Glutamatergic neuron (in vitro differentiated cells): ENCODE data around the gene CCDC185. TPM values are rescaled to one million over a fixed set of nuclear protein-coding genes. Genes with fewer than 3 reads are reported as not detected.
"Not testable (repeated sequence)": the region's sequence is repeated elsewhere in the genome, so short reads cannot be mapped to it uniquely, and the experiment has no call there.

Source experiments
- DNase-seq: peaks from one replicate; pipeline ENCODE4 v3.0.0; 2022
- H3K27ac Mint-ChIP-seq: one replicate; pipeline ENCODE4 v1.8.0; 2020; ENCODE audit warnings: mild to moderate bottlenecking, mixed read lengths, inconsistent platforms; ENCODE audit not compliant: unreplicated experiment
- H3K27me3 Mint-ChIP-seq: one replicate; pipeline ENCODE4 v1.8.0; 2020; ENCODE audit warnings: mild to moderate bottlenecking, moderate library complexity, mixed read lengths, inconsistent platforms; ENCODE audit not compliant: unreplicated experiment
- H3K36me3 Mint-ChIP-seq: one replicate; pipeline ENCODE4 v1.8.0; 2020; ENCODE audit warnings: mild to moderate bottlenecking, mixed read lengths, inconsistent platforms; ENCODE audit not compliant: unreplicated experiment
- H3K4me1 Mint-ChIP-seq: one replicate; pipeline ENCODE4 v1.8.0; 2020; ENCODE audit warnings: mild to moderate bottlenecking, low read depth, mixed read lengths, inconsistent platforms; ENCODE audit not compliant: unreplicated experiment
- H3K4me3 Mint-ChIP-seq: one replicate; pipeline ENCODE4 v1.8.0; 2020; ENCODE audit warnings: mild to moderate bottlenecking, mixed read lengths, inconsistent platforms; ENCODE audit not compliant: unreplicated experiment
- H3K9me3 Mint-ChIP-seq: one replicate; pipeline ENCODE4 v1.8.0; 2020; ENCODE audit warnings: mild to moderate bottlenecking, moderate library complexity, mixed read lengths, inconsistent platforms; ENCODE audit not compliant: unreplicated experiment
- CTCF ChIP-seq: fragments of 200-600 bp; sonication (generic); IDR thresholded peaks from one replicate; pipeline ENCODE4 v1.5.0; 2021; ENCODE audit not compliant: partially characterized antibody, unreplicated experiment
- total RNA-seq: library from RNA; stranded (reverse); fragmentation: NEBNext Ultra II Directional; extraction: Animal tissue kit (Norgen Biotek cat#: 25700); gene quantifications from one replicate; pipeline ENCODE4 v1.2.1, GENCODE V29; 2021; ENCODE audit not compliant: unreplicated experiment

CCDC185 gene
- total RNA-seq, 1 donor from 2014 or later, result not detected

GRCh38 chr1:223394242-223394641 lies 1.0 kb downstream of the CCDC185 start:
- no peak for DNase-seq
- Mint-ChIP-seq H3K27ac (no peak overlapping the region), H3K4me3 (no peak overlapping the region), H3K9me3 (peaks cover 3% of the 10 kb centered on the region), H3K27me3 (peaks cover 2% of the 10 kb centered on the region), H3K4me1 (no peaks in the 10 kb centered on the region), H3K36me3 (peaks cover 4% of the 10 kb centered on the region)
- TF ChIP-seq CTCF, result no peak

DNA sequence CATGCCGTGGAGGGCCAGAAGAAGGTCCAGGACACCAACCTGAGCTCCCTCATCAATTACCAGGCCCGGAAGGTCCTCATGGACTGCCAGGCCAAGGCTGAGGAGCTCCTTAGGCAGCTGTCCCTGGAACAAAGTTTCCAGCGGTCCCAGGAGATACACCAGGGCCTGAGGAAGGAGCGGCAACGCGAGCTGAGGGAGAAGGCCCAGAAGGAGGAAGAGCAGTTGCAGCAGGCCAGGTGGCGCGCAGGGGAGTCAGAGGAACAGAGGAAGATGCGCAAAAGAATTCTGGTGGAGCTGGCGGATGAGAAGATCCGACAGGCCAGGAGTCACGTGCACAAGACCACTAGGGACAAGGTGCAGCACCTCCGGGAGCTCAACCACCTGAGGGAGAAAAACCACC lies 1.5 kb downstream of the CCDC185 start:
- TF ChIP-seq CTCF, result no peak
- DNase-seq, result no peak
- Mint-ChIP-seq H3K27ac (no peak overlapping the region), H3K27me3 (peaks cover 2% of the 10 kb centered on the region), H3K4me1 (no peaks in the 10 kb centered on the region), H3K9me3 (peaks cover 3% of the 10 kb centered on the region), H3K36me3 (peaks cover 4% of the 10 kb centered on the region), H3K4me3 (no peak overlapping the region)

DNA sequence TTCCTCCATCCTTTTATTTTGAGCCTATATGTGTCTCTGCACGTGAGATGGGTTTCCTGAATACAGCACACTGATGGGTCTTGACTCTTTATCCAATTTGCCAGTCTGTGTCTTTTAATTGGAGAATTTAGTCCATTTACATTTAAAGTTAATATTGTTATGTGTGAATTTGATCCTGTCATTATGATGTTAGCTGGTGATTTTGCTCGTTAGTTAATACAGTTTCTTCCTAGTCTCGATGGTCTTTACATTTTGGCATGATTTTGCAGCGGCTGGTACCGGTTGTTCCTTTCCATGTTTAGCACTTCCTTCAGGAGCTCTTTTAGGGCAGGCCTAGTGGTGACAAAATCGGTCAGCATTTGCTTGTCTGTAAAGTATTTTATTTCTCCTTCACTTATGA lies 6.2 kb downstream of the CCDC185 start:
- DNase-seq, H3K27ac Mint-ChIP-seq, H3K4me3 Mint-ChIP-seq, H3K27me3 Mint-ChIP-seq, H3K4me1 Mint-ChIP-seq, H3K9me3 Mint-ChIP-seq, H3K36me3 Mint-ChIP-seq: not testable (repeated sequence)

DNA sequence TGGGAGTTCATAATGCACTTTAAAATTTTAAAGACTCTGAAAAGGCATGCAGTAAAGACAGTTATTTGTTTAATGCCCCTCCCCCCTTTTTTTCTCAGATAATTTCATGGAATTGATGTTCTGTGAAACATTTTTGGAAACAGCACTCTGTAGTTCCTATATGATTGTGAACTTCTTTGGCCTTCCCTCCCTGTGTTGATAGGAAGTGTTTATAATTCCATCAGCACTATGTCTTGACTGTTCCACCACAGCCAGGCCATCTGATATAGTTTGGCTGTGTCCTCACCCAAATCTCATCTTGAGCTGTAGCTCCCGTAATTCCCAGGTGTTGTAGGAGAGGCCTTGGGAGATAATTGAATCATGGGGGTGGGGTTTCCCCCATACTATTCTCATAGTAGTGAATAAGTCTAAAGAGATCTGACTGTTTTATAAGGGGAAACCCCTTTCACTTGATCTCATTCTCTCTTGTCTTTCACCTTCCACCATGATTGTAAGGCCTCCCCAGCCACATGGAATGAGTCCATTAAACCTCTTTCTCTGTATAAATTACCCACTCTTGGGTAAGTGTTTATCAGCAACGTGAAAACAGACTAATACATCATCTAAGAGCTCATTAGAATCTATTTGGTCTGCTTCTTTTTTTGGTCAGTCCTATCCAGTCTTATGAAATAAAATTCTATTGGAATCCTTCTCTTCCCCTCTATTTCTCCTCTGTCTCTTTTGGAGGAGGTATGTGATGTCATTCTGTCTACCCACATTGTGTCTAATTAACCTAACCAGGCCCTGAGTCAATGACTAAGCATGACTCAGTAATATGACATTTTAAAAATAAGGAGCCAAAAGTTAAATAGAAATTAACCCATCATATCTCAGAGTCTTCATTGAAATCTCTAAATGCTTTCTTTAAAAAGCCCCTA lies 8.9 kb downstream of the CCDC185 start:
- no peaks in the 10 kb centered on the region for H3K27me3 Mint-ChIP-seq
- no peak for DNase-seq

GRCh38 chr1:223402790-223403142 lies 9.6 kb downstream of the CCDC185 start:
- H3K27ac Mint-ChIP-seq, result no peak overlapping the region

More for the DNA sequence above, 8.9 kb downstream of the CCDC185 start:
- Mint-ChIP-seq H3K27ac (no peak overlapping the region), H3K36me3 (no peaks in the 10 kb centered on the region), H3K4me3 (no peak overlapping the region), H3K9me3 (no peaks in the 10 kb centered on the region), H3K4me1 (no peaks in the 10 kb centered on the region)
- TF ChIP-seq CTCF, result no peak

More at GRCh38 chr1:223402790-223403142, 9.6 kb downstream of the CCDC185 start:
- no peaks in the 10 kb centered on the region for H3K4me1 Mint-ChIP-seq
- H3K9me3 Mint-ChIP-seq, result no peaks in the 10 kb centered on the region
- no peak for TF ChIP-seq CTCF
- H3K27me3 Mint-ChIP-seq, result no peaks in the 10 kb centered on the region
- no peak overlapping the region for H3K4me3 Mint-ChIP-seq
- no peaks in the 10 kb centered on the region for H3K36me3 Mint-ChIP-seq
- DNase-seq, result no peak
